ENCODE results near the gene ASCL3.
"Not testable (repeated sequence)": the region's sequence is repeated elsewhere in the genome, so short reads cannot be mapped to it uniquely, and the experiment has no call there.

The ASCL3 gene

GRCh38 chr11:8947230-8947943 is 4.6 kb upstream of the ASCL3 start:
- DNase-seq = no peak

GRCh38 chr11:8941341-8942103 is 1.3 kb downstream of the ASCL3 start:
- DNase-seq = no peak

GRCh38 chr11:8937659-8938058 is 5.2 kb downstream of the ASCL3 start:
- DNase-seq = no peak

GRCh38 chr11:8937159-8937558 is 5.7 kb downstream of the ASCL3 start:
- DNase-seq = no peak

GRCh38 chr11:8935789-8936188 is 7.0 kb downstream of the ASCL3 start:
- not testable (repeated sequence) for DNase-seq

GRCh38 chr11:8934742-8935488 is 7.9 kb downstream of the ASCL3 start:
- no peak for DNase-seq

- no peak for DNase-seq
Observed at GRCh38 chr11:8933931-8934330, 8.9 kb downstream of the ASCL3 start.

GRCh38 chr11:8932564-8933180 is 10.1 kb downstream of the ASCL3 start, which contains the start of gene C11orf16:
TSS of gene C11orf16 (minus strand) at chr11:8932947. CDS start at chr11:8932308, 639 bp downstream.
- no peak for DNase-seq

- no peak for DNase-seq
Observed at GRCh38 chr11:8930456-8931175, 12.2 kb downstream of the ASCL3 start.

- no peak for DNase-seq
Observed at GRCh38 chr11:8928981-8929615, 13.7 kb downstream of the ASCL3 start.

GRCh38 chr11:8928205-8928604 is 14.6 kb downstream of the ASCL3 start:
- no peak for DNase-seq

- no peak for DNase-seq
Observed at GRCh38 chr11:8927233-8927632, 15.6 kb downstream of the ASCL3 start.

- no peak for DNase-seq
Observed at GRCh38 chr11:8926236-8926635, 16.6 kb downstream of the ASCL3 start.

GRCh38 chr11:8925711-8926110 is 17.1 kb downstream of the ASCL3 start:
- no peak for DNase-seq

- no peak for DNase-seq
Observed at GRCh38 chr11:8922691-8923090, 20.1 kb downstream of the ASCL3 start.

- DNase-seq = no peak
Observed at GRCh38 chr11:8917157-8917825, 25.5 kb downstream of the ASCL3 start.

- no peak for DNase-seq
Observed at GRCh38 chr11:8914661-8915018, 28.2 kb downstream of the ASCL3 start.

- DNase-seq = no peak
Observed at GRCh38 chr11:8913961-8914660, 28.7 kb downstream of the ASCL3 start.

- peak; percentile 92 for DNase-seq
Observed at GRCh38 chr11:8911029-8911823, 31.6 kb downstream of the ASCL3 start, which contains the start of gene AKIP1. TSS of gene AKIP1 (plus strand) at chr11:8911189. CDS start at chr11:8911450, 261 bp downstream.

- no peak for DNase-seq
Observed at GRCh38 chr11:8910649-8911026, 32.2 kb downstream of the ASCL3 start.
